ENCODE data around the gene CARM1.

DNA sequence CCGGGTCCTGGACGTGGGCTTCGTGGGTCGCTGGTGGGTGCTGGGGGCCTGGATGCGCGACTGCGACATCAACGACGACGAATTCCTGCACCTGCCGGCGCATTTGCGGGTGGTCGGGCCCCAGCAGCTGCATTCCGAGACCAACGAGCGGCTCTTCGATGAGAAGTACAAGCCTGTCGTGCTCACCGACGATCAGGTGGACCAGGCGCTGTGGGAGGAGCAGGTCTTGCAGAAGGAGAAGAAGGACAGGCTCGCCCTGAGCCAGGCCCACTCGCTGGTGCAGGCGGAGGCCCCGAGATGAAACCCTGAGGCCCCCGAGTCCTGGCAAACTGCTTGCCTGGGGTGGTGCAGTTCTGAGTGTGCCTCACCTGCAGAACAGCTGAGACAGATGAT, 58.0 kb downstream of the CARM1 start:
- TF ChIP-seq, protein P1, sequence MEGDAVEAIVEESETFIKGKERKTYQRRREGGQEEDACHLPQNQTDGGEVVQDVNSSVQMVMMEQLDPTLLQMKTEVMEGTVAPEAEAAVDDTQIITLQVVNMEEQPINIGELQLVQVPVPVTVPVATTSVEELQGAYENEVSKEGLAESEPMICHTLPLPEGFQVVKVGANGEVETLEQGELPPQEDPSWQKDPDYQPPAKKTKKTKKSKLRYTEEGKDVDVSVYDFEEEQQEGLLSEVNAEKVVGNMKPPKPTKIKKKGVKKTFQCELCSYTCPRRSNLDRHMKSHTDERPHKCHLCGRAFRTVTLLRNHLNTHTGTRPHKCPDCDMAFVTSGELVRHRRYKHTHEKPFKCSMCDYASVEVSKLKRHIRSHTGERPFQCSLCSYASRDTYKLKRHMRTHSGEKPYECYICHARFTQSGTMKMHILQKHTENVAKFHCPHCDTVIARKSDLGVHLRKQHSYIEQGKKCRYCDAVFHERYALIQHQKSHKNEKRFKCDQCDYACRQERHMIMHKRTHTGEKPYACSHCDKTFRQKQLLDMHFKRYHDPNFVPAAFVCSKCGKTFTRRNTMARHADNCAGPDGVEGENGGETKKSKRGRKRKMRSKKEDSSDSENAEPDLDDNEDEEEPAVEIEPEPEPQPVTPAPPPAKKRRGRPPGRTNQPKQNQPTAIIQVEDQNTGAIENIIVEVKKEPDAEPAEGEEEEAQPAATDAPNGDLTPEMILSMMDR (IDR thresholded peaks at IDR 0.05): no peak
- TF ChIP-seq POLR2A (IDR thresholded peaks at IDR 0.05): no peak

Data from thyroid gland (tissue), 4 donors.